ENCODE data around the gene SLAMF9.

SLAMF9 gene

GRCh38 chr1:159902541-159902940 is 51.5 kb downstream of the SLAMF9 start:
- Histone ChIP-seq H3K4me1 (ENCODE audit: control insufficient read depth in 2 of 2, insufficient read depth in 2 of 2, low read length in 2 of 2) (peaks cover 10 to 12% of the 10 kb centered on the region in 2 donors), H3K9ac (ENCODE audit: low read depth in 1 of 2, low read length in 2 of 2) (no peak overlapping the region), H3K36me3 (ENCODE audit: control insufficient read depth in 2 of 2, insufficient read depth in 2 of 2, low read length in 2 of 2) (no peaks in the 10 kb centered on the region), H3K27me3 (ENCODE audit: control insufficient read depth in 2 of 2, insufficient read depth in 2 of 2, low read length in 2 of 2) (no peaks in the 10 kb centered on the region), H3K27ac (ENCODE audit: low read depth in 2 of 2, low read length in 2 of 2) (no peak overlapping the region), H3K4me3 (ENCODE audit: low read length in 2 of 2) (no peak overlapping the region), H3K9me3 (ENCODE audit: control insufficient read depth in 2 of 2, low read length in 2 of 2) (no peaks in the 10 kb centered on the region)

Data from mucosa of rectum (tissue), 2 donors.